ENCODE data around the gene KTN1.

- TF ChIP-seq CTCF (conservative IDR thresholded peaks at IDR 0.05; ENCODE audit: low read length) (no peak), EZH2phosphoT487 (IDR thresholded peaks at IDR 0.05; ENCODE audit: borderline replicate concordance) (no peak)
These were observed 7.8 kb downstream of the KTN1 start for GRCh38 chr14:55587847-55588246.

Measured in Loucy (cell line).